NT2/D1 (cell line): ENCODE results near the gene AHDC1.
A peak's percentile ranks its signal among the peaks of the same experiment; 100 is the strongest.

Experiments used
- DNase-seq: peaks from one replicate; pipeline ENCODE4 v3.0.0-alpha.2; 2011; ENCODE audit warnings: low read depth, low spot score
- H3K27me3 ChIP-seq: 2 replicates; pipeline ENCODE4 v1.6.0; 2011; ENCODE audit warnings: mild to moderate bottlenecking; ENCODE audit not compliant: insufficient read length, insufficient read depth
- H3K36me3 ChIP-seq: 2 replicates; pipeline ENCODE4 v1.6.1; 2011; ENCODE audit warnings: mild to moderate bottlenecking, low read length, mixed read lengths; ENCODE audit not compliant: insufficient read depth, insufficient read length
- H3K4me1 ChIP-seq: 2 replicates; pipeline ENCODE4 v1.5.1; 2011; ENCODE audit not compliant: insufficient read depth, insufficient read length
- H3K4me3 ChIP-seq: 2 replicates; pipeline ENCODE4 v1.5.1; 2011; ENCODE audit warnings: low read depth; ENCODE audit not compliant: insufficient read length
- H3K9ac ChIP-seq: 2 replicates; pipeline ENCODE4 v1.6.0; 2011; ENCODE audit warnings: low read depth; ENCODE audit not compliant: insufficient read length
- H3K9me3 ChIP-seq: 2 replicates; pipeline ENCODE4 v1.5.1; 2011; ENCODE audit warnings: mild to moderate bottlenecking, low read length; ENCODE audit not compliant: insufficient read depth
- SUZ12 ChIP-seq: IDR thresholded peaks from 2 replicates; pipeline ENCODE4 v1.6.1; 2011; ENCODE audit not compliant: insufficient read length, insufficient read depth; ENCODE audit errors: extremely low read depth
- YY1 ChIP-seq: IDR thresholded peaks from 2 replicates; pipeline ENCODE4 v1.6.1; 2011; ENCODE audit not compliant: insufficient read length, insufficient read depth
- ZNF274 ChIP-seq: IDR thresholded peaks from 2 replicates; pipeline ENCODE4 v1.6.1; 2011; ENCODE audit warnings: mild to moderate bottlenecking, low read depth, low read length

AHDC1 gene

DNA sequence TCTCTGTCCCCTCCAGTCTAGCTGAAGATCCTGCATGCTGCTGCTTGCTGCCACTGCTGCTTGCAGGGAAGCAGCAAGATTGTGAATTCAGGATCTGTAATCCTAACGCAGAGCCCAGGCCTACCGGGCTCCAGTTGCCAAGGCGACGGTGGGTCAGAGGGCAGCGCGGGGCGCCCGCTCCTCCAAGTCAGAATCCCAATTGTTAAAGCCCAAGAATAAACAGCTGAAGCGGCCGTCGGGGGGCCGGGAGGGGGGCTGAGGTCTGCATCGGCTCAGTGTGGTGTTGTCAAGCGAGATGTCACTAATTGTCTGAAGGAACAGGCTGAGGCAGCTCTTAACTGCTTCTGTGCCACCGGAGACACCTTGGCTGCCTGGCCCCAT is 36.8 kb downstream of the AHDC1 start:
- TF ChIP-seq YY1 (no peak), SUZ12 (no peak)
- Histone ChIP-seq H3K36me3 (peaks cover 17% of the 10 kb centered on the region), H3K4me1 (peaks cover 80% of the 10 kb centered on the region), H3K4me3 (no peak overlapping the region), H3K9ac (peak overlapping the region; percentile 69), H3K9me3 (no peaks in the 10 kb centered on the region), H3K27me3 (no peaks in the 10 kb centered on the region)
- no peak for DNase-seq

DNA sequence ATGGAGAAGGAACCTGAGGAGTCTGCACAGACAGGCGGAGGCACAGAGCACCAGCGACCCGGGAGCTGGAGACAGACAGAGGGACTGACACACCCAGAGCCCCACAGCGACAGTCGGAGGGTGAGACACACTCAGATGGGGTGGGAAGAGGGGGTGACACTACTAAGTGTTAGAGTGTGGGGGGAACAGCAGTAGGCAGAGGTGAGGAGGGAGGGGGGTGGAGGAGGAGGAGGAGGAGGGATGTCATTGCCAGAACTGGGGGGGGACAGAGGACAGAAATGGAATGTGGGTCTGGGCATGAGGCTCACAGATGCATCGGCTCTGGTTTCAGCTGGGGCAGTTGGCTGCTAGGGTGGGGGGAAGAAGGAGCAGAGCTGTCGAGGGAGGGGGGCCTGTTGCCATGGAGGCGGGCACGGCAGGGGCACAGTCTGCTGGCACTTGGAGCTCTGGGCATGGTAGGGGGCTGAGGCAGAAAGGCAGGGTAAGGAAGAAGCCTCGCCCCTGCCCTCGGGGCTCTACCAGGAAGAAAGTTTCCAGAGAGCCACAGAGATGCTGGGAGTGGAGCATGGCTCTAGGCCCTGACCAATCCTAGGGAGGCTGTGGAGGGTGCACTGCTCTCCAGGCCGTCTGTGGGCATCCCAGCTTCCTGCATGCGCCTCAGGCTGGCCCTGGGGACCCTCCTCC is 37.3 kb downstream of the AHDC1 start:
- DNase-seq: no peak
- peaks cover 17% of the 10 kb centered on the region for H3K36me3 ChIP-seq
- H3K9me3 ChIP-seq: no peaks in the 10 kb centered on the region
- H3K27me3 ChIP-seq: no peaks in the 10 kb centered on the region
- no peak overlapping the region for H3K4me3 ChIP-seq
- TF ChIP-seq YY1: no peak
- TF ChIP-seq ZNF274: no peak
- TF ChIP-seq SUZ12: no peak
- H3K9ac ChIP-seq: peak overlapping the region; percentile 69
- H3K4me1 ChIP-seq: peaks cover 82% of the 10 kb centered on the region

DNA sequence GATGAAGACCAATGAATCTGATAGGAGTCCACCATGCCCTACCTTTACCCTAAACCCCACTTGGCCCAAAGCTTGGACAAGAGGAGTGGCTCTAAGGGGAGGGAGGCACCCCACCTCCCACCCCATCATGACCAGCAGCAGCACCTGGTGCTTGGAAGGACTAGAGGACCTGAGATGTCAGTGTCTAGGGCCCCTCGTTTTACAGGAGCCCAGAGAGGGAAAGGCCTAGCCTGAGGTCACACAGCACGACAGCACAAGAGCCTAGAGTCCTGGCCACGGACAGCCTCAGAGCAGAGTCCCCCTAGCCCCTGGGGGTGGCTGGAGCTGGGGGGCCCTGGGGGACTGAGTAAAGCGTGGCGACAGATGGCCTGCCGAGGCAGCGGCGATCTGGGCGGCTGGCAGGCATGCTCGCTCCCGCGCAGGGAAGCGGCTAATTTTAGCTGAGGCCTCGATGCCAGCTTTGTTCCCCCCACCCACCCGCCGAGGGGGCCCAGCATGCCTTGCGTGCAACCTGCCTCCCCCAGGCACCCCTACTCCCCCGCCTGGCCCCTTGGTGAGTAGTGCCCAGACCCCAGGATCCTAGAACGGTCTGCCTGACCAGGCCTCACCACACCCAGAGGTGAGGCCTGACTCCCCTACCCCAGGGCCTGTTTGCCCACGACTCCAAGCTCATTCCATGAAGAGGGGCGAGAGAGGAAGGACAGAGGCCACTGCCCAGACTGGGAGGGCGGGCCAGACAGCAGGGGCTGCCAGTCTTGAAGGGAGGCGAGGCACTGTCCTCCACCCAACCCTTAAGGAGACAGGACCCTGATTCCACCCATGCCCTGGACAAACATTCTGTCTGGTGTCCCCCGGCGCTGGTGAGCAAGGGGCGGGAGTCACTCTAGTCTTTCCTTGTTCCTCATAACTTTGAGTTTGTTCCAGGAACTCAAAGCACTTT is 39.0 kb downstream of the AHDC1 start:
- Histone ChIP-seq H3K4me1 (peaks cover 84% of the 10 kb centered on the region), H3K9ac (peak overlapping the region; percentile 52), H3K27me3 (no peaks in the 10 kb centered on the region), H3K36me3 (peaks cover 27% of the 10 kb centered on the region), H3K4me3 (no peak overlapping the region), H3K9me3 (no peaks in the 10 kb centered on the region)
- TF ChIP-seq YY1 (no peak), SUZ12 (no peak)
- DNase-seq: no peak

DNA sequence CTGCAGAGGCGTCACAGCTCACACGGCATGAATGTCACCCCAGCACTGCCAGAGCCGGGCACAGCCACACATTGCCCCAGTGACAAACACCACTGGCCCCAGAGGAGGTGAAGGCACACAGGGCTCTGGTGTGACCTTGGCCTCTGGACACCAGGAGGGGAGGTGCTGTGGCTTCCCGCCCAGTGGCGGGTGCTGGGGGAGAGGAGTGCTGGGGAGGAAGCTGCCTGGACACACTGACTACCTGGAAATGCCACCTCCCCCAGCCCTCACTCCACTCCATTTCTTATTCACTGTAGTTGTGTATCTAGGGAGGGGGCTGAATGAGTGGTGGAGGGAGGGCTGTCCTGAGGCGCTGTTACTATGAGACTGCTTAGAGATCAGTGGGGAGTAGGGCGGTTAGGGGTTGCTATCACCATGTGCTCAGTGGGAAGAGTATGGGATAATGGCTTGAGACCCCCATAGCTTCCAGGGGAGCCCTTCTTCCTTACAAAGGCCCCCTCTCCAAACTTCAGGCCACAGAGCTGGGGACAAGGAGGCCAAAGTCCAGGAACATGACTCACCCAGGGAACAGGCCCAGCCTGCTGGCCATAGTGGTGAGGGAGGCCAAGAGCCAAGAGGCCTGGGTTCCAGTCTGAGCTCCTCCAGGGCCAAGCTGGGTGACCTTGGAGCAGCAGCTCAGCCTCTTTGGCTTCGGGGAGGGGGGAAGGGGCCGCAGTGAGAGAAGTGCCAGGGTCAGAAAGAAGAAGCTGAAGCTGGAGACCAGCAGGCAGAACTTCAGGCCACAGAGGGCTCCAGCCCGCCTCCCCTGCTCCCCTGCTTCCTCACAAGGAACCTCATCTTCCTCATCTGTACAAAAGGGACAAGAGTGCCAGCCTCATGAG is 40.1 kb downstream of the AHDC1 start:
- peak overlapping the region; percentile 52 for H3K9ac ChIP-seq
- no peaks in the 10 kb centered on the region for H3K27me3 ChIP-seq
- DNase-seq: no peak
- H3K4me1 ChIP-seq: peaks cover 74% of the 10 kb centered on the region
- no peak overlapping the region for H3K4me3 ChIP-seq
- TF ChIP-seq YY1 (no peak), SUZ12 (no peak), ZNF274 (no peak)
- H3K36me3 ChIP-seq: peaks cover 32% of the 10 kb centered on the region
- no peaks in the 10 kb centered on the region for H3K9me3 ChIP-seq

DNA sequence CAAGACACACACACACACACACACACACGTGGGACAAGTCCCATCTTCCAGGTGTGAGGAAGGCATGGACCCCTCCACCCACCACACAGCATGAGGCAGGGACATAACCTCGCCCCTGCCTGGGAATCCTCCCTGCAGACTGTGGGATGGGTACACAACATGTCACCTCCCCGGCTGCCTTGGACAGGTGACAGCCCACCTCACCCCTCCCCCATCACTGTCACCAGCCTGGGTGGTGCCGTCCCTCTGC is 40.7 kb downstream of the AHDC1 start:
- TF ChIP-seq YY1 (no peak), ZNF274 (no peak), SUZ12 (no peak)
- Histone ChIP-seq H3K4me3 (no peak overlapping the region), H3K4me1 (peaks cover 80% of the 10 kb centered on the region)

DNA sequence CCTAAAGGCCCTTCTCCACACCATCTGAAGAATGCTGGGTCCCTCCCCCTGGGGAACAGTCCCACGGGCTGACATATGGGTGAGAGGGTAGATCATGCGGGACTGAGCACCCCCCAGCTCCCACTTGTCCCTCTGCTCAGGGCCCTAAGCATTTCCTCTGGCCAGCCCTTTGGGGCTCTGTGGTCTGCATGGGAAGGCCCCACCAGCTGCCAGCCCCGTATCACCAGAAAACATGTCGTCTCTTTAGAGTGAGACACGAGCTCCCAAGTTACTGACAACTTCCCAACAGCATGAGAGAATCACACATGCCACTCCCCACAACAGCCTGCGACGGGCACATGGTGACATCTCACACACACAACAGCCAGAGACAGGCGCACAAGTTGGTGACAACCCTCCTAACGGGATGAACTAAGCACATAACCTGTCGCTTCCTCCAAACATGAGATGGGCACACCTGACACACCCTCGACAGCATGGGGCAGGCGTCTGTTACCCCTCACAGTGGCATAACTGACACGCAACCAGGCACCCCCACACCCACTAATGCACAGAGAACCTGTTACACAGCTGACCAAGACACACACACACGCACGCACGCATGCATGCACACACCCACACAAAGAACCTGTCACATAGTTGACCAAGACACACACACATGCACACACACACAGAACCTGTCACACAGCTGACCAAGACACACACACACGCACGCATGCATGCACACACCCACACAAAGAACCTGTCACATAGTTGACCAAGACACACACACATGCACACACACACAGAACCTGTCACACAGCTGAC is 41.2 kb downstream of the AHDC1 start:
- no peak for TF ChIP-seq ZNF274
- TF ChIP-seq YY1: no peak
- TF ChIP-seq SUZ12: no peak
- Histone ChIP-seq H3K36me3 (peaks cover 39% of the 10 kb centered on the region), H3K9me3 (no peaks in the 10 kb centered on the region), H3K4me3 (no peak overlapping the region), H3K9ac (peak overlapping the region; percentile 59), H3K27me3 (no peaks in the 10 kb centered on the region), H3K4me1 (peaks cover 80% of the 10 kb centered on the region)
- DNase-seq: no peak

More for the DNA sequence above, 40.7 kb downstream of the AHDC1 start:
- Histone ChIP-seq H3K9me3 (no peaks in the 10 kb centered on the region), H3K27me3 (no peaks in the 10 kb centered on the region), H3K36me3 (peaks cover 38% of the 10 kb centered on the region), H3K9ac (no peak overlapping the region)
- DNase-seq: no peak
